Measurements from ENCODE around the gene CMTM5. TPM values are rescaled to one million over a fixed set of nuclear protein-coding genes. Genes with fewer than 3 reads are reported as not detected.
A peak's percentile ranks its signal among the peaks of the same experiment; 100 is the strongest.

The CMTM5 gene
- polyA plus RNA-seq, 6 donors from 2014 or later = 0.36 to 2.5 (median 1.6) TPM; not detected in 2

GRCh38 chr14:23361320-23361719, 15.5 kb upstream of the CMTM5 start:
- Mint-ChIP-seq H3K36me3 (no peaks in the 10 kb centered on the region), H3K4me1 (peaks cover 0 to 1% (median 0%) of the 10 kb centered on the region in 3 donors), H3K27me3 (peaks cover 24 to 65% (median 32%) of the 10 kb centered on the region in 3 donors), H3K9me3 (no peaks in the 10 kb centered on the region), H3K4me3 (no peak overlapping the region), H3K27ac (no peak overlapping the region)
- DNase-seq (no peak), ATAC-seq (ENCODE audit: low read depth in 2 of 2) (no peak)

- Mint-ChIP-seq H3K4me1 (peaks cover 0 to 1% (median 0%) of the 10 kb centered on the region in 3 donors), H3K36me3 (no peaks in the 10 kb centered on the region), H3K4me3 (no peak overlapping the region), H3K9me3 (no peaks in the 10 kb centered on the region), H3K27ac (no peak overlapping the region), H3K27me3 (peaks cover 20 to 66% (median 34%) of the 10 kb centered on the region in 3 donors)
- ATAC-seq (ENCODE audit: low read depth in 2 of 2) = no peak
- DNase-seq = no peak
Measured at GRCh38 chr14:23361763-23362162, 15.1 kb upstream of the CMTM5 start.

GRCh38 chr14:23362200-23362599, 14.6 kb upstream of the CMTM5 start:
- H3K36me3 Mint-ChIP-seq = no peaks in the 10 kb centered on the region
- H3K4me3 Mint-ChIP-seq = no peak overlapping the region
- H3K9me3 Mint-ChIP-seq = peaks cover 0 to 2% (median 0%) of the 10 kb centered on the region in 7 donors
- DNase-seq = no peak
- no peak for ATAC-seq (ENCODE audit: low read depth in 2 of 2)
- peaks cover 25 to 70% (median 38%) of the 10 kb centered on the region in 3 donors for H3K27me3 Mint-ChIP-seq
- H3K27ac Mint-ChIP-seq = no peak overlapping the region
- H3K4me1 Mint-ChIP-seq = peaks cover 0 to 1% (median 0%) of the 10 kb centered on the region in 3 donors

DNA sequence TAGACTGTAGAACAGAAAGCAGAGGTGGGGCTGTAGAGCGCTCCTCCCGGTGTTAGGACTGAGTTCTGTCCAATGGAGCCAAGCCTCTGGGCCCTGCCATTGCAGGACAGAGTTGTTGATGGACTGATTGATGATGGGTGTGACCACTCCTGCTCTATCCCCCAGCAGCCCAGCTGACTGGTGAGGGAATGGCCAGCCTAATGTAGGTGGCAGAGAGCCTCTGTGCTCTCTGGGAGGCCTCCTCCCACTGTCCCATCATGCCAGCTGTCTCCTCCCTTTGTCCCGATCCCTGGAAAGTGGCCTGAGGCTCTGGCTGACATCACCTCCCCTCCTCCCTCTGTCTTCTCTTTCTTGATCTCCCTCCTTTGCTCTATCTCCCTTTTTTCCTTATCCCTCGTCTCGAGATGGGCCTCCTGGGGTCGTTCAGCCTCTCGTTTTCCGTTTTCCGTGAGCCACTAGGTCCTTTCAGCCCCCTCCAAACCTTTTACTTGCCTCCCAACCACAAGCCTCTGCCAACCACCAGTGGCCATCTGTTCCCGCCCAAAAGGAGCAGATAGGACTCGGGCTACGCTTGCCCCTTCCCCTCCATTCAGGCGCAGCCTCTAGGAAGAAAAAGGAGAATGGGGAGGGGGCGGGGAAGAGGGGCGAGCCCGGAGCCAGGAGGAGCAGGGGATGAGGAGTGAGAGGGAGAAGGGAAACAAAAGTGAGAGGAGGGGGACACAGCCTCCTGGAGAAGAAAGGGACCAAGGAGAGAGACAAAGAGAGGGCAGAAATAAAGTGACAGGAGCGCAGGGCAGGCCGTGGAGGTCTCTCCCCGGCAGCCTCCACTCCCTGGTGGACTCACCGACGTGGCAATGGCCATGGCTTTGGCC, 12.4 kb upstream of the CMTM5 start:
- Mint-ChIP-seq H3K4me1 (peaks cover 0 to 1% (median 0%) of the 10 kb centered on the region in 3 donors), H3K4me3 (peak overlapping the region in 4 of 8 donors; percentile 20 to 25 (median 22)), H3K27ac (peak overlapping the region in 1 of 6 donors; percentile 84), H3K27me3 (peaks cover 39 to 79% (median 54%) of the 10 kb centered on the region in 3 donors), H3K36me3 (no peaks in the 10 kb centered on the region), H3K9me3 (peaks cover 0 to 2% (median 0%) of the 10 kb centered on the region in 7 donors)
- ATAC-seq (ENCODE audit: low read depth in 2 of 2) (no peak), DNase-seq (no peak)

- no peak for DNase-seq
- no peak for ATAC-seq (ENCODE audit: low read depth in 2 of 2)
- H3K4me1 Mint-ChIP-seq = peaks cover 0 to 1% (median 0%) of the 10 kb centered on the region in 3 donors
- H3K36me3 Mint-ChIP-seq = no peaks in the 10 kb centered on the region
- peak within 1 kb of the TSS in 1 of 6 donors; percentile 84 for H3K27ac Mint-ChIP-seq
- peak within 1 kb of the TSS in 4 of 8 donors; percentile 20 to 25 (median 22) for H3K4me3 Mint-ChIP-seq
- H3K27me3 Mint-ChIP-seq = peaks cover 39 to 74% (median 55%) of the 10 kb centered on the region in 3 donors
- peaks cover 0 to 2% (median 0%) of the 10 kb centered on the region in 7 donors for H3K9me3 Mint-ChIP-seq
Measured at GRCh38 chr14:23365036-23365731, 11.7 kb upstream of the CMTM5 start, which contains the start of gene EFS. EFS (minus strand) TSS chr14:23365172; CDS start chr14:23365025, 147 bp downstream.

- H3K4me3 Mint-ChIP-seq = no peak overlapping the region
- H3K27ac Mint-ChIP-seq = no peak overlapping the region
- no peak for DNase-seq
- peaks cover 0 to 1% (median 0%) of the 10 kb centered on the region in 3 donors for H3K4me1 Mint-ChIP-seq
- H3K9me3 Mint-ChIP-seq = peaks cover 0 to 2% (median 0%) of the 10 kb centered on the region in 7 donors
- no peaks in the 10 kb centered on the region for H3K36me3 Mint-ChIP-seq
- no peak for ATAC-seq (ENCODE audit: low read depth in 2 of 2)
- peaks cover 37 to 69% (median 52%) of the 10 kb centered on the region in 3 donors for H3K27me3 Mint-ChIP-seq
Measured at GRCh38 chr14:23365732-23366425, 11.0 kb upstream of the CMTM5 start.

- no peaks in the 10 kb centered on the region for H3K36me3 Mint-ChIP-seq
- ATAC-seq (ENCODE audit: low read depth in 2 of 2) = no peak
- H3K27ac Mint-ChIP-seq = no peak overlapping the region
- H3K9me3 Mint-ChIP-seq = peaks cover 0 to 2% (median 0%) of the 10 kb centered on the region in 7 donors
- DNase-seq = no peak
- H3K4me1 Mint-ChIP-seq = peaks cover 0 to 1% (median 0%) of the 10 kb centered on the region in 3 donors
- no peak overlapping the region for H3K4me3 Mint-ChIP-seq
- H3K27me3 Mint-ChIP-seq = peaks cover 33 to 72% (median 47%) of the 10 kb centered on the region in 3 donors
Measured at GRCh38 chr14:23366426-23366921, 10.4 kb upstream of the CMTM5 start.

GRCh38 chr14:23370221-23370620, 6.6 kb upstream of the CMTM5 start:
- Mint-ChIP-seq H3K9me3 (peaks cover 0 to 2% (median 0%) of the 10 kb centered on the region in 7 donors), H3K36me3 (no peaks in the 10 kb centered on the region), H3K4me3 (no peak overlapping the region), H3K27ac (no peak overlapping the region), H3K4me1 (no peaks in the 10 kb centered on the region), H3K27me3 (peaks cover 23 to 45% (median 35%) of the 10 kb centered on the region in 3 donors)
- DNase-seq = no peak
- ATAC-seq (ENCODE audit: low read depth in 2 of 2) = no peak

GRCh38 chr14:23371865-23372264, 5.0 kb upstream of the CMTM5 start:
- no peaks in the 10 kb centered on the region for H3K4me1 Mint-ChIP-seq
- H3K27ac Mint-ChIP-seq = no peak overlapping the region
- ATAC-seq (ENCODE audit: low read depth in 2 of 2) (no peak), DNase-seq (no peak)
- no peak overlapping the region for H3K4me3 Mint-ChIP-seq
- H3K36me3 Mint-ChIP-seq = no peaks in the 10 kb centered on the region
- H3K27me3 Mint-ChIP-seq = peaks cover 22 to 43% (median 27%) of the 10 kb centered on the region in 3 donors
- peaks cover 0 to 2% (median 0%) of the 10 kb centered on the region in 7 donors for H3K9me3 Mint-ChIP-seq

GRCh38 chr14:23372509-23372908, 4.3 kb upstream of the CMTM5 start, which contains the start of gene IL25:
IL25 (plus strand) TSS chr14:23372809.
- Mint-ChIP-seq H3K4me3 (peak within 1 kb of the TSS in 1 of 8 donors; percentile 62), H3K9me3 (no peaks in the 10 kb centered on the region), H3K36me3 (no peaks in the 10 kb centered on the region), H3K27me3 (peaks cover 15 to 42% (median 26%) of the 10 kb centered on the region in 3 donors), H3K4me1 (no peaks in the 10 kb centered on the region), H3K27ac (peak within 1 kb of the TSS in 1 of 6 donors; percentile 86)
- DNase-seq (no peak), ATAC-seq (ENCODE audit: low read depth in 2 of 2) (no peak)

DNA sequence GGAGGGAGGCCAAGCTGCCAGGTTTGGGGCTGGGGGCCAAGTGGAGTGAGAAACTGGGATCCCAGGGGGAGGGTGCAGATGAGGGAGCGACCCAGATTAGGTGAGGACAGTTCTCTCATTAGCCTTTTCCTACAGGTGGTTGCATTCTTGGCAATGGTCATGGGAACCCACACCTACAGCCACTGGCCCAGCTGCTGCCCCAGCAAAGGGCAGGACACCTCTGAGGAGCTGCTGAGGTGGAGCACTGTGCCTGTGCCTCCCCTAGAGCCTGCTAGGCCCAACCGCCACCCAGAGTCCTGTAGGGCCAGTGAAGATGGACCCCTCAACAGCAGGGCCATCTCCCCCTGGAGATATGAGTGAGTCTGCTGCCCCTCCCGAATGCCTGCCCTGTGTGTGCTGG, 3.8 kb upstream of the CMTM5 start:
- H3K36me3 Mint-ChIP-seq = no peaks in the 10 kb centered on the region
- peak overlapping the region in 1 of 8 donors; percentile 62 for H3K4me3 Mint-ChIP-seq
- peaks cover 10 to 37% (median 24%) of the 10 kb centered on the region in 3 donors for H3K27me3 Mint-ChIP-seq
- ATAC-seq (ENCODE audit: low read depth in 2 of 2) (no peak), DNase-seq (no peak)
- no peaks in the 10 kb centered on the region for H3K4me1 Mint-ChIP-seq
- no peaks in the 10 kb centered on the region for H3K9me3 Mint-ChIP-seq
- no peak overlapping the region for H3K27ac Mint-ChIP-seq

DNA sequence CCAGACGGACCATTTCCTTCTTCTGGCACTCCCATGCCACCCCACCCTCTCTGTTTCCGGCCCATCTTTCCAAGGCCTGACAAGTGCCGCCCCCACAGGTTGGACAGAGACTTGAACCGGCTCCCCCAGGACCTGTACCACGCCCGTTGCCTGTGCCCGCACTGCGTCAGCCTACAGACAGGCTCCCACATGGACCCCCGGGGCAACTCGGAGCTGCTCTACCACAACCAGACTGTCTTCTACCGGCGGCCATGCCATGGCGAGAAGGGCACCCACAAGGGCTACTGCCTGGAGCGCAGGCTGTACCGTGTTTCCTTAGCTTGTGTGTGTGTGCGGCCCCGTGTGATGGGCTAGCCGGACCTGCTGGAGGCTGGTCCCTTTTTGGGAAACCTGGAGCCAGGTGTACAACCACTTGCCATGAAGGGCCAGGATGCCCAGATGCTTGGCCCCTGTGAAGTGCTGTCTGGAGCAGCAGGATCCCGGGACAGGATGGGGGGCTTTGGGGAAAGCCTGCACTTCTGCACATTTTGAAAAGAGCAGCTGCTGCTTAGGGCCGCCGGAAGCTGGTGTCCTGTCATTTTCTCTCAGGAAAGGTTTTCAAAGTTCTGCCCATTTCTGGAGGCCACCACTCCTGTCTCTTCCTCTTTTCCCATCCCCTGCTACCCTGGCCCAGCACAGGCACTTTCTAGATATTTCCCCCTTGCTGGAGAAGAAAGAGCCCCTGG, 1.2 kb upstream of the CMTM5 start:
- no peak for DNase-seq
- H3K4me1 Mint-ChIP-seq = peaks cover 0 to 2% (median 0%) of the 10 kb centered on the region in 3 donors
- peaks cover 6 to 38% (median 25%) of the 10 kb centered on the region in 3 donors for H3K27me3 Mint-ChIP-seq
- no peaks in the 10 kb centered on the region for H3K9me3 Mint-ChIP-seq
- H3K4me3 Mint-ChIP-seq = no peak overlapping the region
- H3K36me3 Mint-ChIP-seq = no peaks in the 10 kb centered on the region
- no peak for ATAC-seq (ENCODE audit: low read depth in 2 of 2)
- H3K27ac Mint-ChIP-seq = no peak overlapping the region
